Immature natural killer cell (primary cell): ENCODE measurements around the gene INSR. TPM values are rescaled to one million over a fixed set of nuclear protein-coding genes. Genes with fewer than 3 reads are reported as not detected.

ENCODE experiments used
- DNase-seq, 3 donors: peaks; one replicate each; pipeline ENCODE4 v3.0.0; 2022; ENCODE audit warnings: mixed read lengths in 1 of 3
- H3K27ac Mint-ChIP-seq, 6 donors: one replicate each; pipeline ENCODE4 v1.8.0; 2020; ENCODE audit warnings: mixed read lengths in 6 of 6, mild to moderate bottlenecking in 5 of 6, inconsistent platforms in 4 of 6, moderate library complexity in 3 of 6
- H3K27me3 Mint-ChIP-seq, 3 donors: one replicate each; pipeline ENCODE4 v1.8.0; 2020 to 2021; ENCODE audit warnings: low read depth in 3 of 3, mild to moderate bottlenecking in 3 of 3, mixed read lengths in 3 of 3, moderate library complexity in 3 of 3, inconsistent platforms in 1 of 3
- H3K36me3 Mint-ChIP-seq, 3 donors: one replicate each; pipeline ENCODE4 v1.8.0; 2020; ENCODE audit warnings: mixed read lengths in 3 of 3, inconsistent platforms in 2 of 3, mild to moderate bottlenecking in 2 of 3
- H3K4me1 Mint-ChIP-seq, 2 donors: one replicate each; pipeline ENCODE4 v1.8.0; 2020; ENCODE audit warnings: inconsistent platforms in 2 of 2, mild to moderate bottlenecking in 2 of 2, mixed read lengths in 2 of 2, moderate library complexity in 1 of 2
- H3K4me3 Mint-ChIP-seq, 5 donors: one replicate each; pipeline ENCODE4 v1.8.0; 2020; ENCODE audit warnings: mild to moderate bottlenecking in 5 of 5, mixed read lengths in 5 of 5, inconsistent platforms in 3 of 5, moderate library complexity in 3 of 5
- H3K9me3 Mint-ChIP-seq, 6 donors: one replicate each; pipeline ENCODE4 v1.8.0; 2020; ENCODE audit warnings: mild to moderate bottlenecking in 6 of 6, mixed read lengths in 6 of 6, inconsistent platforms in 4 of 6, moderate library complexity in 3 of 6
- polyA plus RNA-seq, 3 donors: library from polyadenylated mRNA; unstranded; fragments of 300-500 nt; fragmentation: Illumina TruSeq; gene quantifications; one replicate each; pipeline ENCODE4 v1.2.3, GENCODE V29; 2021

The INSR gene
- polyA plus RNA-seq, 3 donors from 2014 or later: 0.03 to 0.29 (median 0.04) TPM

DNA sequence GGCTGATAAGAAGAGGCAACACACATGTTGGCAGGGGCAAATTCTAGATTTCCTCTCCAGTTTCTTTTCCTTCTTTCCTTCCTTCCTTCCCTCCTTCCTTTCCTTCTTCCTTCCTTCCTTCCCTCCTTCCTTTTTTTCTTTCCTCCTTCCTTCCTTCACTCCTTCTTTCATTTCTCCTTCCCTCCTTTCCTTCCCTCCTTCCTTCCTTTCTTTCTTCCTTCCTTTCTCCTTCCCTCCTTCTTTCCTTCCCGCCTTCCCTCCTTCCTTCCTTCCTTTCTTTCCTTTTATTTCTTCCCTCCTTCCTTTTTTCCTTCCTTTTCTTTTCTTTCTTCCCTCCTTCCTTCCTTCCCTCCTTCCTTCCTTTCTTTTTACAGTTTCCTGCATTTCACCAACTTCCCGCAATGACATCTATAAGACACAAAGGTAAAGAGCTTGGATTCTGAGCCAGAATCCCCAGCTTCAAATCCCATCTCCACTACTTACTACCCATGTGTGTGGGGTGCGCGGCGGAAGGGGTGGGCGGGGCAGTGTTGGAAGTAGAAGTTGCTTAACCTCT, 35.3 kb downstream of the INSR start:
- H3K27me3 Mint-ChIP-seq: peaks cover 2 to 6% (median 5%) of the 10 kb centered on the region in 3 donors
- H3K27ac Mint-ChIP-seq: no peak overlapping the region
- no peak for DNase-seq
- peaks cover 0 to 1% (median 0%) of the 10 kb centered on the region in 6 donors for H3K9me3 Mint-ChIP-seq
- H3K4me3 Mint-ChIP-seq: no peak overlapping the region
- no peaks in the 10 kb centered on the region for H3K36me3 Mint-ChIP-seq
- H3K4me1 Mint-ChIP-seq: no peaks in the 10 kb centered on the region

GRCh38 chr19:7258041-7258839, 36.0 kb downstream of the INSR start:
- Mint-ChIP-seq H3K4me3 (no peak overlapping the region), H3K27ac (no peak overlapping the region), H3K36me3 (no peaks in the 10 kb centered on the region), H3K9me3 (peaks cover 0 to 1% (median 0%) of the 10 kb centered on the region in 6 donors), H3K4me1 (no peaks in the 10 kb centered on the region), H3K27me3 (peaks cover 2 to 6% (median 5%) of the 10 kb centered on the region in 3 donors)
- no peak for DNase-seq

GRCh38 chr19:7257148-7258040, 36.8 kb downstream of the INSR start:
- H3K27ac Mint-ChIP-seq: no peak overlapping the region
- no peak for DNase-seq
- H3K9me3 Mint-ChIP-seq: peaks cover 0 to 1% (median 0%) of the 10 kb centered on the region in 6 donors
- peaks cover 2 to 6% (median 5%) of the 10 kb centered on the region in 3 donors for H3K27me3 Mint-ChIP-seq
- no peaks in the 10 kb centered on the region for H3K4me1 Mint-ChIP-seq
- H3K4me3 Mint-ChIP-seq: no peak overlapping the region
- H3K36me3 Mint-ChIP-seq: no peaks in the 10 kb centered on the region

- DNase-seq: no peak
- Mint-ChIP-seq H3K9me3 (peaks cover 0 to 1% (median 0%) of the 10 kb centered on the region in 6 donors), H3K36me3 (no peaks in the 10 kb centered on the region), H3K27me3 (peaks cover 3 to 6% (median 5%) of the 10 kb centered on the region in 3 donors), H3K27ac (no peak overlapping the region), H3K4me1 (no peaks in the 10 kb centered on the region), H3K4me3 (no peak overlapping the region)
Measured at GRCh38 chr19:7255631-7256030, 38.6 kb downstream of the INSR start.

DNA sequence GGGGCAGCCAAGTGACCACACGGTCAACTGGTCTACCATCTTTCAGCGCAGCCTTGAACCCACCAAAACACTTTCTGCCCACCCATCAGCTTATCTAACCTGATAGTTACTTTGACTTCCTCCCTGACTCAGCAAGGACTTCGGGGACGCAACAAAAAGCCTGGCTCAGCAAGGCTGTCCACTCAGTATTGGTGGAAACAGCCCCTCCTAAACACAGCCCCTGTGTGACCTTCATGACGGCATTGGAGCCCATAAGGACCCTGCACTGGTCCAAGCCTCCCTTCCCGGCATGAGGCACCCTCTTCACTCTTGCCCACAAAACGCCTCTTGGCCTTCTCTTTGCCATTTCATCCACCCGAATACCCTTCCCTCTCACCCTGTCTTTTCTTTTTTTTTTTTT, 39.1 kb downstream of the INSR start:
- Mint-ChIP-seq H3K27me3 (peaks cover 1 to 6% (median 5%) of the 10 kb centered on the region in 3 donors), H3K4me1 (no peaks in the 10 kb centered on the region), H3K27ac (peak overlapping the region in 1 of 6 donors; percentile 25), H3K9me3 (peaks cover 0 to 1% (median 0%) of the 10 kb centered on the region in 6 donors), H3K36me3 (no peaks in the 10 kb centered on the region), H3K4me3 (no peak overlapping the region)
- no peak for DNase-seq

- H3K27ac Mint-ChIP-seq: no peak overlapping the region
- peaks cover 1 to 6% (median 5%) of the 10 kb centered on the region in 3 donors for H3K27me3 Mint-ChIP-seq
- no peak overlapping the region for H3K4me3 Mint-ChIP-seq
- H3K4me1 Mint-ChIP-seq: no peaks in the 10 kb centered on the region
- DNase-seq: no peak
- no peaks in the 10 kb centered on the region for H3K36me3 Mint-ChIP-seq
- peaks cover 0 to 1% (median 0%) of the 10 kb centered on the region in 6 donors for H3K9me3 Mint-ChIP-seq
Measured at GRCh38 chr19:7254590-7254989, 39.6 kb downstream of the INSR start.

- no peak for DNase-seq
- Mint-ChIP-seq H3K27ac (no peak overlapping the region), H3K4me3 (no peak overlapping the region), H3K27me3 (peaks cover 1 to 5% (median 4%) of the 10 kb centered on the region in 3 donors), H3K9me3 (no peaks in the 10 kb centered on the region), H3K4me1 (no peaks in the 10 kb centered on the region), H3K36me3 (no peaks in the 10 kb centered on the region)
Measured at GRCh38 chr19:7252364-7252763, 41.9 kb downstream of the INSR start.

- Mint-ChIP-seq H3K36me3 (no peaks in the 10 kb centered on the region), H3K27ac (peak overlapping the region in 1 of 6 donors; percentile 49), H3K4me1 (no peaks in the 10 kb centered on the region), H3K27me3 (peaks cover 1 to 5% (median 4%) of the 10 kb centered on the region in 3 donors), H3K9me3 (no peaks in the 10 kb centered on the region), H3K4me3 (no peak overlapping the region)
- DNase-seq: peak in 1 of 3 donors; percentile 5
Measured at GRCh38 chr19:7251494-7251893, 42.7 kb downstream of the INSR start.

- H3K4me1 Mint-ChIP-seq: no peaks in the 10 kb centered on the region
- peaks cover 1 to 5% (median 4%) of the 10 kb centered on the region in 3 donors for H3K27me3 Mint-ChIP-seq
- no peak for DNase-seq
- no peak overlapping the region for H3K4me3 Mint-ChIP-seq
- H3K27ac Mint-ChIP-seq: peak overlapping the region in 1 of 6 donors; percentile 11
- no peaks in the 10 kb centered on the region for H3K36me3 Mint-ChIP-seq
- H3K9me3 Mint-ChIP-seq: no peaks in the 10 kb centered on the region
Measured at GRCh38 chr19:7250951-7251350, 43.3 kb downstream of the INSR start.

- Mint-ChIP-seq H3K27me3 (peaks cover under 1 to 4% (median 1%) of the 10 kb centered on the region in 3 donors), H3K27ac (peak overlapping the region in 1 of 6 donors; percentile 53), H3K4me1 (no peaks in the 10 kb centered on the region), H3K9me3 (no peaks in the 10 kb centered on the region), H3K4me3 (no peak overlapping the region), H3K36me3 (no peaks in the 10 kb centered on the region)
- no peak for DNase-seq
Measured at GRCh38 chr19:7250057-7250596, 44.1 kb downstream of the INSR start.

- Mint-ChIP-seq H3K36me3 (no peaks in the 10 kb centered on the region), H3K27ac (no peak overlapping the region), H3K4me3 (no peak overlapping the region), H3K4me1 (no peaks in the 10 kb centered on the region), H3K9me3 (no peaks in the 10 kb centered on the region), H3K27me3 (peaks cover 0 to 3% (median 0%) of the 10 kb centered on the region in 3 donors)
- no peak for DNase-seq
Measured at GRCh38 chr19:7247155-7247554, 47.1 kb downstream of the INSR start.

- Mint-ChIP-seq H3K36me3 (no peaks in the 10 kb centered on the region), H3K27me3 (peaks cover 0 to 3% (median 0%) of the 10 kb centered on the region in 3 donors), H3K9me3 (no peaks in the 10 kb centered on the region), H3K4me1 (no peaks in the 10 kb centered on the region), H3K4me3 (no peak overlapping the region), H3K27ac (no peak overlapping the region)
- no peak for DNase-seq
Measured at GRCh38 chr19:7246601-7247000, 47.6 kb downstream of the INSR start.

GRCh38 chr19:7242601-7243258, 51.5 kb downstream of the INSR start:
- Mint-ChIP-seq H3K36me3 (no peaks in the 10 kb centered on the region), H3K9me3 (peaks cover 0 to 6% (median 2%) of the 10 kb centered on the region in 6 donors), H3K4me1 (no peaks in the 10 kb centered on the region), H3K4me3 (no peak overlapping the region), H3K27ac (no peak overlapping the region), H3K27me3 (peaks cover 0 to 4% (median 0%) of the 10 kb centered on the region in 3 donors)
- DNase-seq: no peak
